HCT116 (cell line): Measurements from ENCODE around the gene TLE3. TPM values are rescaled to one million over a fixed set of nuclear protein-coding genes. Genes with fewer than 3 reads are reported as not detected.

Source experiments
- ATAC-seq: fragments of 200-7000 bp; cut with Tn5 transposase; 2 replicates; pipeline ENCODE4 v1.9.1; 2020; ENCODE audit warnings: mild to moderate bottlenecking, moderate library complexity
- BruUV-seq: library from RNA; stranded (reverse); fragments of 400-500 nt; replicated peaks from 2 replicates; lab custom pipeline; 2021; lab: Mats Ljungman, UMichigan
- CTCF ChIA-PET: fragments of 300-600 bp; sonication (Branson Sonifier 250); formaldehyde crosslinking; loops from one replicate; lab custom pipeline; 2021; ENCODE audit warnings: antibody characterized with exemption; lab: Charles Lee
- POLR2A ChIA-PET: fragments of 300-600, 350-600 bp; sonication (Branson Sonifier 250); formaldehyde crosslinking; loops from one replicate; lab custom pipeline; 2021; ENCODE audit warnings: antibody characterized with exemption; lab: Charles Lee
- RAD21 ChIA-PET, 2 experiments: fragments of 300-600 bp; sonication (Branson Sonifier 250); formaldehyde crosslinking; loops; one replicate each; lab custom pipeline; 2023; ENCODE audit warnings: low total read pairs in 2 of 2; ENCODE audit not compliant: uncharacterized antibody in 2 of 2, unreplicated experiment in 2 of 2, low non-redundant PET in 1 of 2; lab: Charles Lee
- DNase-seq: peaks from one replicate; pipeline ENCODE4 v3.0.0-alpha.2; 2010; ENCODE audit warnings: low read depth, low spot score
- H2AFZ ChIP-seq: fragments of 200-600 bp; shearing (Covaris generic), sonication (generic); 2 replicates; pipeline ENCODE4 v1.6.1; 2017; ENCODE audit warnings: low read depth, mixed run types, mixed read lengths, antibody characterized with exemption, low read length; ENCODE audit not compliant: poor library complexity, severe bottlenecking
- H3K27ac ChIP-seq: 2 replicates; pipeline ENCODE4 v1.5.1; 2012; ENCODE audit warnings: low read depth, low read length
- H3K27me3 ChIP-seq: fragments of 200-600 bp; sonication (generic); 2 replicates; pipeline ENCODE4 v1.6.1; 2016; ENCODE audit warnings: mixed run types, low read length, mixed read lengths; ENCODE audit not compliant: insufficient read depth
- H3K36me3 ChIP-seq, 2 experiments: fragments of 200-500 bp in 1 of 2; fragments of 200-600 bp in 1 of 2; sonication (Bioruptor generic) in 1 of 2; sonication (generic) in 1 of 2; 2 replicates each; pipeline versions ENCODE4 v1.5.1 to v1.6.1; 2014 to 2016; ENCODE audit warnings: low read length in 2 of 2, inconsistent platforms in 1 of 2, mixed read lengths in 1 of 2, mixed run types in 1 of 2; ENCODE audit not compliant: insufficient read depth in 2 of 2, control insufficient read depth in 1 of 2
- H3K4me1 ChIP-seq, 2 experiments: fragments of 200-600 bp in 1 of 2; sonication (generic) in 1 of 2; 2 replicates each; pipeline versions ENCODE4 v1.5.1 to v1.6.1; 2012 to 2017; ENCODE audit warnings: low read length in 2 of 2, inconsistent platforms in 1 of 2, mild to moderate bottlenecking in 1 of 2, mixed read lengths in 1 of 2, mixed run types in 1 of 2, moderate library complexity in 1 of 2; ENCODE audit not compliant: insufficient read depth in 2 of 2, control insufficient read depth in 1 of 2
- H3K4me2 ChIP-seq: fragments of 200-600 bp; sonication (generic); 2 replicates; pipeline ENCODE4 v1.6.1; 2017; ENCODE audit warnings: mixed run types, low read length, mixed read lengths
- H3K4me3 ChIP-seq, 2 experiments: fragments of 200-600 bp in 1 of 2; sonication (generic) in 1 of 2; replicated peaks in 1 of 2; 2 replicates each; pipeline ENCODE4 v1.5.1; 2011 to 2016; ENCODE audit warnings: low read length in 2 of 2, control low read depth in 1 of 2, low read depth in 1 of 2, mild to moderate bottlenecking in 1 of 2, mixed read lengths in 1 of 2, mixed run types in 1 of 2
- H3K79me2 ChIP-seq: fragments of 200-600 bp; sonication (generic); 2 replicates; pipeline ENCODE4 v1.6.1; 2017; ENCODE audit warnings: mild to moderate bottlenecking, mixed run types, low read length, moderate library complexity, mixed read lengths; ENCODE audit not compliant: insufficient read depth
- H3K9ac ChIP-seq: fragments of 200-600 bp; sonication (generic); 2 replicates; pipeline ENCODE4 v1.6.1; 2016; ENCODE audit warnings: low read length, mixed read lengths
- H3K9me2 ChIP-seq: fragments of 200-600 bp; sonication (generic), shearing (Covaris generic); 2 replicates; pipeline ENCODE4 v1.6.1; 2017; ENCODE audit warnings: mixed run types, mild to moderate bottlenecking, moderate library complexity; ENCODE audit not compliant: insufficient read depth
- H3K9me3 ChIP-seq, 2 experiments: fragments of 200-500 bp in 1 of 2; fragments of 200-600 bp in 1 of 2; sonication (Bioruptor generic) in 1 of 2; sonication (generic) in 1 of 2; 2 replicates each; pipeline ENCODE4 v1.6.1; 2014 to 2017; ENCODE audit warnings: low read length in 2 of 2, mixed read lengths in 2 of 2, inconsistent platforms in 1 of 2, low read depth in 1 of 2, mild to moderate bottlenecking in 1 of 2, mixed run types in 1 of 2, moderate library complexity in 1 of 2; ENCODE audit not compliant: control insufficient read depth in 1 of 2, insufficient read depth in 1 of 2
- H4K20me1 ChIP-seq: fragments of 200-600 bp; sonication (generic), shearing (Covaris generic); 2 replicates; pipeline ENCODE4 v1.6.1; 2017; ENCODE audit warnings: mixed run types, mild to moderate bottlenecking, moderate library complexity; ENCODE audit not compliant: insufficient read depth
- CEBPB ChIP-seq: IDR thresholded peaks from 2 replicates; pipeline ENCODE4 v1.6.1; 2012; ENCODE audit warnings: low read depth
- EGR1 ChIP-seq: IDR thresholded peaks from 2 replicates; pipeline ENCODE4 v1.6.1; 2012; ENCODE audit warnings: low read depth
- EZH2 ChIP-seq: fragments of 200-600 bp; sonication (generic); IDR thresholded peaks from 2 replicates; pipeline ENCODE4 v1.6.1; 2017; ENCODE audit warnings: antibody characterized with exemption, mixed run types
- EZH2phosphoT487 ChIP-seq: fragments of 200-600 bp; IDR thresholded peaks from 2 replicates; pipeline ENCODE4 v1.6.1; 2018; ENCODE audit warnings: antibody characterized with exemption, borderline replicate concordance
- FOSL1 ChIP-seq: IDR thresholded peaks from 2 replicates; pipeline ENCODE4 v1.6.1; 2012; ENCODE audit warnings: low read depth
- JUND ChIP-seq: IDR thresholded peaks from 2 replicates; pipeline ENCODE4 v1.6.1; 2012
- MAX ChIP-seq: IDR thresholded peaks from 2 replicates; pipeline ENCODE4 v1.6.1; 2012
- REST ChIP-seq: IDR thresholded peaks from 2 replicates; pipeline ENCODE4 v1.6.1; 2012; ENCODE audit warnings: low read depth
- SIN3A ChIP-seq: IDR thresholded peaks from 2 replicates; pipeline ENCODE4 v1.6.1; 2012; ENCODE audit warnings: low read depth
- SP1 ChIP-seq: IDR thresholded peaks from 2 replicates; pipeline ENCODE4 v1.6.1; 2012; ENCODE audit warnings: low read depth
- ZFX ChIP-seq: fragments of 450-650 bp; IDR thresholded peaks from 2 replicates; pipeline ENCODE4 v1.6.1; 2017
- ZNF274 ChIP-seq: fragments of 200-500 bp; sonication (Bioruptor generic); IDR thresholded peaks from 2 replicates; pipeline ENCODE4 v1.6.1; 2014; ENCODE audit warnings: mild to moderate bottlenecking, low read depth, low read length, inconsistent platforms
- intact Hi-C: fragments of 100-400 bp; cut with micrococcal nuclease; formaldehyde crosslinking; loops from 2 replicates; pipeline ENCODE4 v1.10.0; 2022
- total RNA-seq: library from RNA; stranded (reverse); gene quantifications from one replicate; pipeline ENCODE4 v1.2.1, GENCODE V29; 2021; ENCODE audit not compliant: unreplicated experiment
- TF ChIP-seq, protein P1 (sequence below): IDR thresholded peaks from 2 replicates; pipeline ENCODE4 v1.6.1; 2012
- TF ChIP-seq, protein P2 (sequence below): IDR thresholded peaks from 2 replicates; pipeline ENCODE4 v1.6.1; 2011; ENCODE audit warnings: mild to moderate bottlenecking, low read length, moderate library complexity; ENCODE audit not compliant: insufficient replicate concordance; ENCODE audit errors: extremely low read depth

Gene TLE3
- total RNA-seq, 1 experiment from 2014 or later, result 53.9 TPM

GRCh38 chr15:70081612-70082011, 16.1 kb downstream of the TLE3 start:
- Histone ChIP-seq H2AFZ (no peak overlapping the region), H3K36me3 (peaks cover 24 to 39% of the 10 kb centered on the region in 2 experiments; a peak in 3 of 4 replicates)

DNA sequence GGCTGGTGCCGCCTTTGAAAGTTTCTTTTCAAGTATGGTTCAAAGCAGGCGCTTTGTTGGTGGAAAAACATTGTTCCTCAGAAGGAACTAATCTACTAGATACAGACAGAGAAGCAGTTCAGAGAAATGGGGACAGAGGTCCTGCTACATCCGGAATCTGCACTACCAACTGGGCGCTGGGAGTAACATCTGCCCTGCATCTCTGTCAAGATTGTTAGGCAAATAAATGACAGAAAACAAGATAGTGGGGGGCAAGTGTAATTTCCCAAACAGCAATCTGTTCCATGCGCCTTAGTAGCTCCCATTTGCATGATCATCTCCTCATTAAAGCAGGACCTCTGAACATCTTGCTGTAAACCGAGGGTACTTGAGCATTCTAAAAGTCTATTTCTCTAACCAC, 17.4 kb downstream of the TLE3 start:
- no peak overlapping the region for H3K4me3 ChIP-seq
- intact Hi-C loops, result no loop called here
- H3K79me2 ChIP-seq, result peaks cover 54% of the 10 kb centered on the region; the same call in 1 of the 2 replicates
- no peak for ATAC-seq
- no peaks in the 10 kb centered on the region for H3K9me3 ChIP-seq
- H3K4me1 ChIP-seq, result no peaks in the 10 kb centered on the region
- H3K9me2 ChIP-seq, result no peaks in the 10 kb centered on the region
- no peak overlapping the region for H3K9ac ChIP-seq
- H2AFZ ChIP-seq, result no peak overlapping the region
- no peaks in the 10 kb centered on the region for H3K27me3 ChIP-seq
- H3K36me3 ChIP-seq, result peaks cover 27 to 47% of the 10 kb centered on the region in 2 experiments; a peak in 3 of 4 replicates
- 0 out of 2 replicates have a peak, but pooled peaks cover 3% of the 10 kb centered on the region for H4K20me1 ChIP-seq
- DNase-seq, result no peak
- no TSS peak for BruUV-seq
- ChIA-PET CTCF (no interaction called here), RAD21 (no interaction called here), POLR2A (no interaction called here)
- no peak for TF ChIP-seq JUND
- no peak for TF ChIP-seq EZH2
- no peak for TF ChIP-seq ZNF274
- no peak for TF ChIP-seq CEBPB
- no peak for TF ChIP-seq MAX
- no peak for TF ChIP-seq REST
- TF ChIP-seq, protein P1, sequence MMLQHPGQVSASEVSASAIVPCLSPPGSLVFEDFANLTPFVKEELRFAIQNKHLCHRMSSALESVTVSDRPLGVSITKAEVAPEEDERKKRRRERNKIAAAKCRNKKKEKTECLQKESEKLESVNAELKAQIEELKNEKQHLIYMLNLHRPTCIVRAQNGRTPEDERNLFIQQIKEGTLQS, result no peak
- no peak for TF ChIP-seq ZFX
- no peak overlapping the region for H3K4me2 ChIP-seq
- H3K27ac ChIP-seq, result no peak overlapping the region

More at GRCh38 chr15:70081612-70082011, 16.1 kb downstream of the TLE3 start:
- Histone ChIP-seq H3K4me3 (no peak overlapping the region), H3K9me3 (no peaks in the 10 kb centered on the region), H4K20me1 (0 out of 2 replicates have a peak, but pooled peaks cover 3% of the 10 kb centered on the region), H3K9ac (no peak overlapping the region), H3K27ac (no peak overlapping the region), H3K79me2 (peaks cover 64% of the 10 kb centered on the region; the same call in 1 of the 2 replicates), H3K9me2 (no peaks in the 10 kb centered on the region), H3K4me2 (no peak overlapping the region), H3K27me3 (no peaks in the 10 kb centered on the region), H3K4me1 (no peaks in the 10 kb centered on the region)
- no peak for ATAC-seq
- intact Hi-C loops, result no loop called here
- BruUV-seq, result no TSS peak
- no peak for DNase-seq
- RAD21 ChIA-PET, result no interaction called here
- TF ChIP-seq FOSL1, result no peak
- TF ChIP-seq JUND, result no peak
- no peak for TF ChIP-seq EGR1
- TF ChIP-seq SP1, result no peak
- TF ChIP-seq, protein P2, sequence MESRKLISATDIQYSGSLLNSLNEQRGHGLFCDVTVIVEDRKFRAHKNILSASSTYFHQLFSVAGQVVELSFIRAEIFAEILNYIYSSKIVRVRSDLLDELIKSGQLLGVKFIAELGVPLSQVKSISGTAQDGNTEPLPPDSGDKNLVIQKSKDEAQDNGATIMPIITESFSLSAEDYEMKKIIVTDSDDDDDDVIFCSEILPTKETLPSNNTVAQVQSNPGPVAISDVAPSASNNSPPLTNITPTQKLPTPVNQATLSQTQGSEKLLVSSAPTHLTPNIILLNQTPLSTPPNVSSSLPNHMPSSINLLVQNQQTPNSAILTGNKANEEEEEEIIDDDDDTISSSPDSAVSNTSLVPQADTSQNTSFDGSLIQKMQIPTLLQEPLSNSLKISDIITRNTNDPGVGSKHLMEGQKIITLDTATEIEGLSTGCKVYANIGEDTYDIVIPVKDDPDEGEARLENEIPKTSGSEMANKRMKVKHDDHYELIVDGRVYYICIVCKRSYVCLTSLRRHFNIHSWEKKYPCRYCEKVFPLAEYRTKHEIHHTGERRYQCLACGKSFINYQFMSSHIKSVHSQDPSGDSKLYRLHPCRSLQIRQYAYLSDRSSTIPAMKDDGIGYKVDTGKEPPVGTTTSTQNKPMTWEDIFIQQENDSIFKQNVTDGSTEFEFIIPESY, result no peak
- no peak for TF ChIP-seq SIN3A
- TF ChIP-seq EZH2, result no peak
- no peak for TF ChIP-seq EZH2phosphoT487
- POLR2A ChIA-PET, result no interaction called here
- CTCF ChIA-PET, result no interaction called here
